Heart left ventricle (tissue), 16 donors: Measurements from ENCODE around the gene CATSPERZ. TPM values are rescaled to one million over a fixed set of nuclear protein-coding genes. Genes with fewer than 3 reads are reported as not detected.
A peak's percentile ranks its signal among the peaks of the same experiment; 100 is the strongest.

Experiments used
- ATAC-seq, 4 donors: fragments of 200-7000 bp; cut with Tn5 transposase; one replicate each; pipeline ENCODE4 v1.9.1; 2020 to 2022; ENCODE audit warnings: moderate library complexity in 4 of 4, mild to moderate bottlenecking in 3 of 4, moderate number of reproducible peaks in 1 of 4
- DNase-seq, 5 donors: peaks; one replicate each; pipeline ENCODE4 v3.0.0-alpha.2; 2020
- H3K27ac ChIP-seq, 12 donors: fragments of 200-600 bp; sonication (generic) in 4 of 12; one replicate each; pipeline versions ENCODE4 v1.5.0 to v1.8.0; 2016 to 2022; ENCODE audit warnings: mild to moderate bottlenecking in 2 of 12
- H3K27me3 ChIP-seq, 9 donors: fragments of 200-600 bp; sonication (generic) in 2 of 9; one replicate each; pipeline versions ENCODE4 v1.5.1 to v1.8.0; 2016 to 2022; ENCODE audit warnings: mild to moderate bottlenecking in 3 of 9
- H3K36me3 ChIP-seq, 9 donors: fragments of 200-600 bp; sonication (generic) in 2 of 9; one replicate each; pipeline versions ENCODE4 v1.5.0 to v1.8.0; 2018 to 2022; ENCODE audit warnings: mild to moderate bottlenecking in 2 of 9
- H3K4me1 ChIP-seq, 12 donors: fragments of 200-600 bp; sonication (generic) in 4 of 12; one replicate each; pipeline versions ENCODE4 v1.5.0 to v1.8.0; 2016 to 2022; ENCODE audit warnings: mild to moderate bottlenecking in 3 of 12
- H3K4me3 ChIP-seq, 12 donors: fragments of 200-600 bp; sonication (generic) in 4 of 12; one replicate each; pipeline versions ENCODE4 v1.5.0 to v1.8.0; 2017 to 2022; ENCODE audit warnings: mild to moderate bottlenecking in 9 of 12, moderate library complexity in 4 of 12
- H3K9me3 ChIP-seq, 12 donors: fragments of 200-600 bp; sonication (generic) in 4 of 12; one replicate each; pipeline versions ENCODE4 v1.5.0 to v1.8.0; 2016 to 2022; ENCODE audit warnings: mild to moderate bottlenecking in 1 of 12
- CTCF ChIP-seq, 12 donors: fragments of 200-600 bp; sonication (generic) in 4 of 12; IDR thresholded peaks; one replicate each; pipeline versions ENCODE4 v1.5.0 to v1.8.0; 2018 to 2022; ENCODE audit warnings: antibody characterized with exemption in 12 of 12, mild to moderate bottlenecking in 5 of 12
- POLR2A ChIP-seq, 2 donors: fragments of 450-650 bp; IDR thresholded peaks; one replicate each; pipeline ENCODE4 v1.6.1; 2017; ENCODE audit warnings: antibody characterized with exemption in 2 of 2, mild to moderate bottlenecking in 2 of 2, moderate library complexity in 2 of 2
- WGBS, 4 donors: extraction: QIAGEN DNeasy Blood & Tissue Kit in 2 of 4; methylation state at CpG; one replicate each; pipeline versions ENCODE4 v1.1.5 to v1.1.7; 2013 to 2018; 5-methylcytosine and 5-hydroxymethylcytosine counted together
- intact Hi-C, 10 donors: fragments of 100-400 bp; cut with DNase I; formaldehyde crosslinking; loops; one replicate each; pipeline versions ENCODE4 v1.11.1 to v1.14.2; 2022
- polyA plus RNA-seq, 2 donors: library from polyadenylated mRNA; stranded (reverse); fragments of 200-250 nt; gene quantifications; one replicate each; pipeline ENCODE4 v1.2.3, GENCODE V29; 2013
- total RNA-seq, 9 donors: library from RNA; depleted of rRNA in 2 of 9; stranded (reverse); fragments of >200 nt in 2 of 9; fragmentation: NEBNext Ultra II Directional in 3 of 9; extraction: Animal tissue kit (Norgen Biotek cat#: 25700) in 3 of 9; gene quantifications; one replicate each; pipeline versions ENCODE4 v1.1.0 to v1.2.4, GENCODE V29; 2016 to 2023
- donor health status: ischemic (EF 13 %, LVEDD 7.1; RV severe dilation, severe dysfunction).
- donor health status: healthy with polysubstance abuse.
- donor health status: DM: no; HTN: yes; CAD: no.
- donor health status: DM: no; HTN: no; CAD: no.
- donor health status: ischemic (EF 25% LVEDD 6.9; RV normal size, moderate dysfunction).
- donor health status: ischemic (EF 25% LVEDD 5.7; RV mildly dilated, moderate dysfunction).
- donor health status: healthy.
- donor health status: DM: yes; HTN: yes; CAD: no.
- donor health status: ischemic (EF 35%, LVEDD 5.7; RV mildly dilated, moderate dysfunction).
- donor health status: nonischemic (EF 11% LVEDD 7.7; RV severe dilation, severe dysfunction).
- donor health status: DM: yes; HTN: yes; CAD: no.
- donor health status: PGD.
- donor health status: ischemic (EF 29% LVEDD 5.4; RV normal size, mild dysfunction).
- donor health status: nonischemic (EF 23%, LVEDD 6.1; RV moderate dilation, normal function).

CATSPERZ gene
- total and polyA plus RNA-seq, 11 donors: not detected

GRCh38 chr11:64285885-64286800 is 14.0 kb upstream of the CATSPERZ start:
- Histone ChIP-seq H3K9me3 (no peaks in the 10 kb centered on the region), H3K4me1 (peaks cover 4 to 46% (median 23%) of the 10 kb centered on the region in 12 donors), H3K36me3 (peaks cover 0 to 14% (median 0%) of the 10 kb centered on the region in 9 donors), H3K4me3 (peak overlapping the region; percentile 40 to 96 (median 78)), H3K27ac (peak overlapping the region; percentile 94 to 99 (median 98)), H3K27me3 (peaks cover 2 to 11% (median 7%) of the 10 kb centered on the region in 9 donors)
- 27 to 61% (median 29%) methylated on average over 17 to 40 of the region's 40 CpGs for WGBS, 4 donors
- intact Hi-C loops: loop anchor here in 4 of 10 donors (1.0 kb wide), 3 partner anchors 15 to 18 kb away; no protein-coding TSS in a partner anchor
- ATAC-seq (peak in 1 of 4 donors; percentile 1), DNase-seq (no peak)
- no peak for TF ChIP-seq CTCF (IDR thresholded peaks at IDR 0.05)
- no peak for TF ChIP-seq POLR2A (IDR thresholded peaks at IDR 0.05)

- H3K4me1 ChIP-seq: peaks cover 4 to 46% (median 24%) of the 10 kb centered on the region in 12 donors
- H3K4me3 ChIP-seq: no peak overlapping the region
- no peak overlapping the region for H3K27ac ChIP-seq
- ATAC-seq (no peak), DNase-seq (peak in 1 of 5 donors; percentile 21)
- TF ChIP-seq CTCF (IDR thresholded peaks at IDR 0.05): no peak
- TF ChIP-seq POLR2A (IDR thresholded peaks at IDR 0.05): no peak
- intact Hi-C loops: no loop called here
- H3K9me3 ChIP-seq: no peaks in the 10 kb centered on the region
- 90 to 93% (median 92%) methylated on average over 9 of the region's 9 CpGs for WGBS, 4 donors
- H3K36me3 ChIP-seq: peaks cover 0 to 14% (median 0%) of the 10 kb centered on the region in 9 donors
- H3K27me3 ChIP-seq: peaks cover 8 to 18% (median 12%) of the 10 kb centered on the region in 9 donors
These were observed 13.4 kb upstream of the CATSPERZ start for GRCh38 chr11:64286801-64287159.

DNA sequence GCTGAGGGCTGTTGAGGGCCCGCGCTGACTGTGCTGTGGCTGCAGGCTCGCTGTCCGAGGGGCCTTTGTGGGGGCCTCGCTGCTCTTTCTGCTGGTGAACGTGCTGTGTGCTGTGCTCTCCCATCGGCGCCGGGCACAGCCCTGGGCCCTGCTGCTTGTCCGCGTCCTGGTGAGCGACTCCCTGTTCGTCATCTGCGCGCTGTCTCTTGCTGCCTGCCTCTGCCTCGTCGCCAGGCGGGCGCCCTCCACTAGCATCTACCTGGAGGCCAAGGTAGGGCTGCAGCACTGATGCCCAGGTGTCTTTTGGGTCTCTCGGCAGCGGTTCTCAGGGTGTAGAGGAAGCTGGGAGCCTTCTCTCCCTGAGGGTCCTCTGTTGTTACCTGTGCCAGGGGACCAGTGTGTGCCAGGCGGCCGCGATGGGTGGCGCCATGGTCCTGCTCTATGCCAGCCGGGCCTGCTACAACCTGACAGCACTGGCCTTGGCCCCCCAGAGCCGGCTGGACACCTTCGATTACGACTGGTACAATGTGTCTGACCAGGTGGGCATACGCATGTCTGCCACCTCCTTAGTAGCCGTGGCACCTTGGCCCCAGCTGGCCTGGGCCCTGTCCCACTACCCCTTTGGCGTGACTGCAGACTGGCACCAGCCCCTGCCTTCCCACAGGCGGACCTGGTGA is 12.3 kb upstream of the CATSPERZ start:
- DNase-seq (peak in 1 of 5 donors; percentile 18), ATAC-seq (no peak)
- Histone ChIP-seq H3K27me3 (peaks cover 18 to 28% (median 22%) of the 10 kb centered on the region in 9 donors), H3K36me3 (peaks cover 0 to 6% (median 0%) of the 10 kb centered on the region in 9 donors), H3K9me3 (no peaks in the 10 kb centered on the region), H3K4me3 (no peak overlapping the region), H3K4me1 (peaks cover 4 to 48% (median 30%) of the 10 kb centered on the region in 12 donors), H3K27ac (no peak overlapping the region)
- intact Hi-C loops: no loop called here
- no peak for TF ChIP-seq POLR2A (IDR thresholded peaks at IDR 0.05)
- TF ChIP-seq CTCF (IDR thresholded peaks at IDR 0.05): no peak
- 95 to 99% (median 96%) methylated on average over 23 to 33 of the region's 33 CpGs for WGBS, 4 donors

DNA sequence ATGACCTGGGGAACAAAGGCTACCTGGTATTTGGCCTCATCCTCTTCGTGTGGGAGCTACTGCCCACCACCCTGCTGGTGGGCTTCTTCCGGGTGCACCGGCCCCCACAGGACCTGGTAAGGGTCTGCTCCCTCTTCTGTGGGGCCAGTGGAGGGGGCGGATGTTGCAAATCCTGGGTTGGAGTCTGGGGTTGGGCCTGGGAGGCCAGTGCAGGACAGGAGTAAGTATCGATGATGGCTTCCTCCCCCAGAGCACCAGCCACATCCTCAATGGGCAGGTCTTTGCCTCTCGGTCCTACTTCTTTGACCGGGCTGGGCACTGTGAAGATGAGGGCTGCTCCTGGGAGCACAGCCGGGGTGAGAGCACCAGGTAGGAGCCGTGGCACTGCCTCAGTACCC is 11.8 kb upstream of the CATSPERZ start:
- 91 to 97% (median 92%) methylated on average over 5 to 9 of the region's 9 CpGs for WGBS, 4 donors
- DNase-seq: peak in 1 of 5 donors; percentile 13

More for the DNA sequence above, 11.8 kb upstream of the CATSPERZ start:
- peaks cover 0 to under 1% (median 0%) of the 10 kb centered on the region in 9 donors for H3K36me3 ChIP-seq
- no peak overlapping the region for H3K27ac ChIP-seq
- H3K9me3 ChIP-seq: no peaks in the 10 kb centered on the region
- no peak for ATAC-seq
- no peak overlapping the region for H3K4me3 ChIP-seq
- peaks cover 4 to 43% (median 26%) of the 10 kb centered on the region in 12 donors for H3K4me1 ChIP-seq
- TF ChIP-seq POLR2A (IDR thresholded peaks at IDR 0.05): no peak
- TF ChIP-seq CTCF (IDR thresholded peaks at IDR 0.05): no peak
- intact Hi-C loops: no loop called here
- H3K27me3 ChIP-seq: peaks cover 18 to 33% (median 27%) of the 10 kb centered on the region in 9 donors
